NCI-H128 (cell line): ENCODE results near the gene HAUS3.
"Not testable (repeated sequence)": the region's sequence is repeated elsewhere in the genome, so short reads cannot be mapped to it uniquely, and the experiment has no call there.

Experiments
- DNase-seq: peaks from one replicate; lab custom pipeline; 2025; ENCODE audit not compliant: unreplicated experiment; lab: John Stamatoyannopoulos, UW

Gene HAUS3

DNA sequence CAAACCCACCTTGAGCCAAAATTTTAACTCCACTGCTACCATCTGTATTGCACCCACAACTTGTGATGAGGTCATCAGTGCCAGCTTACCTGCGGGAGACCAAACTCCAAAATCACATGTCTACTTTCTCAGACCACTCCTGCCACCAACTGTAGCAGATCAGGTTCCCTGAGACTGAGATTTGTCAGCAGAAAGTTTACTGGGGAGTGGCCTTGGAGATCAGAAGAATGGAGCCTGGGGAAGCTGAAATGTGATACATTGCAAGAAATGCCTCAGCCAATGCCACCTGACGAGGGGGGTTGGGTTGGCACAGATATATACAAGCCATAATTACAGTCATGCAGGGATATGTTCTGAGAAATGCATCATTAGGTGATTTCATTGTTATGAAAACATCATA, 19.1 kb downstream of the HAUS3 start:
- DNase-seq, result no peak

DNA sequence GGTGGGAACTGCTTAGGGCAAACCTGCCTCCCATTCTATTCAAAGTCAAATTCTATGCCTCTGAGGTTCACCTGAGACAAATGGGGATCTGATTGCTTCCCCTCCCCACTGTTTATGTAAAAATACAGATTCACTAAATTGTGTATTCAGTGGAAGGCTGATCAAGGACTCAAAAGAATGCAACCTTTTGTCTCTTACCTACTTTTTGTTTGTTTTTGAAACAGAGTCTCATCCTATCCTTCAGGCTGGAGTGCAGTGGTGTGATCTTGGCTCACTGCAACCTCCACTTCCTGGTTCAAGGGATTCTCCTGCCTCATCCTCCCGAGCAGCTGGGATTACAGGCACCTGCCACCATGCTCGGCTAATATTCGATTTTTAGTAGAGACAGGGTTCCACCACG, 20.5 kb downstream of the HAUS3 start:
- DNase-seq, result not testable (repeated sequence)

DNA sequence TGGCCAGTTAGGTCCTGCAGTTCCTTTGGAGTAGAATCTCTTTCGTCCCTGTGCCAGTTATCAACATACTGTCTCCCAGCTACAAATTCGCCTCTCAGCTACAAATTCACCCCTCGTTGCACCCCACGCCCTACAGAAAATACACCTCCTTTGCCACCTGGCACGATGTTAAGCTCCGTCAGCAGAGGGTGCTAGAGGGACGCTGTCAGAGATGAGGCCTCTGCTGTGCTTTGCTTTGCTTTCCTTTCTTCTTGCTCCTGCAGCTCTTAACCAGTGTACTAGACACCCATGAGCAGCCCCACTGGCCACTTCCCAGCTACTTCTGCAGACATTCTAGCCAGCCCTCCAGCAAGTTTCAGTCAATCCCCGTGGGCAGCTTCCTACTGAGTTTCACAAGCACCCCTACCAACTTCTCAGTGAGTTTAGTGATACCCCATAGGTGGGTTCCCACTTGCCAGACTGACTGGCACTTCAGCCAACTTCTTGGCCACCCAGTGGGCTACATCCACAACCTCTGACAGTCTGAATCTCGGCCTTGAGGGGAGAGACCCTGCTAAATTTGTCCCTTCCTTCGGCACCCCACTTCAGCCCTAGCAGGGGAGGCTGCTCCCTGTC, 21.8 kb downstream of the HAUS3 start:
- peak; percentile 48 for DNase-seq

DNA sequence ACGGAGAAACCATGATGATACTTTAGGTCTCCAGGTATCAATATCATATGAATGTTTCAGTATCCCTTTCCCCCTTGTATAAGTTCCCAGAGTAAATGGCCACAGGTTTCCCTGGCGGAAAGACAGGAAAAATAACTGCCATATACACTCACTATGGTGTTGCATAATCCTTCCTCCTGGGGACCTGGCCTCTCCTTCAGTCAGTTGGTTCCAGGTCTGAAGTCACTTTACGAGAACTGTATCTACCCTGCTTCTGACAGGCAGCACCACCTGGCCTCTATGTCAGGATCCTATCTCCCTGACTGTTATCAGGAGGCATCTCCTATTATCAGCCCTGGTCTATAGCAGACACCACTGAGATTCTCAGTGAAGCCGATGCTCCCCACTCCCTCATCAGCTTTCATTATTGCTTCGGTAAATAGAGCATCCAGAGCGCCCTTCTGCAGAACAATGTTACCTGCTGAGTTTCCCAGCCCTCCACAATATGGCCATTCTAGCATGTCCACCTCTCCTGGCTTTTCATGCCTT, 22.6 kb downstream of the HAUS3 start:
- no peak for DNase-seq

DNA sequence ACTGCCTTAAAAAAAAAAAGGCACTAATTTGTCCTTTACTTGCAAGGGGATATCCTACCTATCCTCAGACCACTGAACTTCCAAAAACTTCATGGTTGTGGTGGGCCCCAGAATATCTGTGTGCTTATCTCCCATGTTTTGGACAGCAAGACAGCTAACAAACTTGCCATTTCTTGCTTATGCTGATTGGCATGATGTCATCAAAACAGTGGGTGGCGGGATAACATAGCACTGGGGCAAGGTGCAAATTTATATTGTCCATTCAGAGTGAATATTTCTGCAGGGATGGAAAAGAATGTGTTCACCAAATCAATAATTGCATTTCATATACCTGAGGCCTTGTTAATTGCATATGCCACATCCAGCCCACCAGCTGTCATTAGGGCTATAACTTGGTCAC, 23.5 kb downstream of the HAUS3 start:
- no peak for DNase-seq

DNA sequence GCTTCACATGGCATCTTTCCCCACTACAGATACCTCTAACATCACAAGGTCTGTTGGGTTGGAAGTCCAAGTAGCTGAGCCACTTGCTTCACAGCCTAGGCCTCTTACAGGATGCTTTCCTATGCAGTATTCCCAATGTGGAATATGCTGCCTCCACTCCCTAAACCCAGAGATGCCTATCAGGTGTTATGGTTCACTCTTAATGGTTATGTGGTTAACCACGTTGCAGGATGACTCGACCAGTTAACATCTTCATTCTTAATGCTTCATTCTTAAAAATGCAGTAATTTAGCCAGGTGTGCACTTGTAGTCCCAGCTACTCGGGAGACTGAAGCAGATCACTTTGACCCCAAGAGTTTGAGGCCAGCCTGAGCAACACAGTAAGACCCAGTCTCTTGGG, 24.2 kb downstream of the HAUS3 start:
- no peak for DNase-seq

DNA sequence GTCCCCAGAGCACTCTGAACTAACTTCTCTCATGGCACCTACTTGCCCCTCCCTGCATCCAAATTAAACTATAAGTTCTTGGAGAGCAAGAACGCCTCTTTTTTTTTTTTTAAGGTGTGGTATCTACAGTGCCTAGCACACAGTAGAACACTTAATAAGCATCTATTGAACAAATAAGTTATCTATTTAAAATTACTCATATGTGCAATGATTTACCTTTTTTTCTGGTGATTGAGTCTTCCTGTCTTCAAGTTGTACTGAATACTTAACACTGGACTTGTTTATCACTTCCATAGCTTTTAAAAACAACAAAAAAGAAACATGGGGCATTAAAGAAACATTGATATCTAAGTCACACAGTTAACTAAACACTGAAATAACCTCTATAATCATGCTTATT, 29.1 kb downstream of the HAUS3 start:
- DNase-seq, result no peak

DNA sequence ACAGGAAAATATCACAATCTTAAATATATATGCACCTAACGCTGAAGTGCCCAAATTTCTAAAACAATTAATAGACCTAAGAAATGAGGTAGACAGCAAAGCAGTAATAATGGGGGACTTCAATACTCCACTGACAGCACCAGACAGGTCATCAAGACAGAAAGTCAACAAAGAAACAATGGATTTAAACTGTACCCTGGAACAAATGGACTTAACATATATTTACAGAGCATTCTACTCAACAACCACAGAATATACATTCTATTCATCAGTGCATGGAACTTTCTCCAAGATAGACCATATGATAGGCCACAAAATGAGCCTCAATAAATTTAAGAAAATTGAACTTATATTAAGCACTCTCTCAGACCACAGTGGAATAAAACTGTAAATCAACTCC, 39.1 kb downstream of the HAUS3 start:
- not testable (repeated sequence) for DNase-seq

DNA sequence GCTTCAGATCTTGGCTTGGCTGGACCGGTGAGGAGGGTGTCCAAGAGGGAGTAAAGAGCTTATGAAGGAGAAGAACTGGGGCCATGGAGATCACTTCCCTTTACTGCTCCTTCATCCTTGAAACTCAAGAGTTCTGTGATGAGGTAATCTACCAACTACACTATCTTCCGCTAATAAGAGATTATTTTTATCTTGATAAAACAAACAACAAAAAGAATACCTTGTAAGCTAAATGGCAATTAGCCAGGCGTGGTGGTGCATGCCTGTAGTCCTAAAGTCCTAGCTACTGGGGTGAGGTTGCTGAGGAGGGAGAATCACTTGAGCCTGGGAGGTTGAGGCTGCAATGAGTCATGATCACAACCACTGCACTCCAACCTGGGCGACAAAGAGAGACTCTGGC, 47.4 kb downstream of the HAUS3 start:
- DNase-seq, result no peak

DNA sequence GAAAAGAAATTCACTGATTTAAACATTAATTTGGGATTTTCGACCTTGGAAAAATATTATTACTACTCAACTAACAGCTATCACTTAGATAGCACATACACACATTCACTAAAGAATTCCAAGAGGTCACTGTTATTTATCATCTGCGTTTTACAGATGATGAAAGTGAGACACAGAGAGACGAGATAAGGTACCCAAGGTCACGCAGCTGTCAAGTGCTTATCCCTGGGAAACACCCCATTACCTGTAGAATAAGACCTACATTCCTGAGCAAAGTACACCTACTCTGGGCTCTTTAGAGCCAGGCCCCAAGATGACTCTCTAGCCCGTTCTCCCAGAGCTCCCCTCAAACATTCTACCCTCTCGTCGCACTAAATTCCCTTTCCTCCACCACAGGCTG, 48.6 kb downstream of the HAUS3 start:
- no peak for DNase-seq

DNA sequence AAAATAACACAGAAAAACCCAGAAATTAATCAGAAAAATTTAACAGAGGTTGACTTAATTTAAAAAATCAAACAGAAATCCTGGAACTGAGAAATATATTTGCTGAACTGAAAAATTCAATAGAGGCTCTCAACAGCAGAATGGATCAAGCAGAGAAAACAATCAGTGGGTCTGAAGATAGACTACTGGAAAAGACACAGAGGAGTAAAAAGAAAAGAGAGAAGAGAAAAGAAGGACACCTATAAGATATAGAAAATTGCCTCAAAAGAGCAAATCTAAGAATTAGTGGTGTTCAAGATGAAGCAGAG, 55.1 kb downstream of the HAUS3 start:
- DNase-seq, result no peak

DNA sequence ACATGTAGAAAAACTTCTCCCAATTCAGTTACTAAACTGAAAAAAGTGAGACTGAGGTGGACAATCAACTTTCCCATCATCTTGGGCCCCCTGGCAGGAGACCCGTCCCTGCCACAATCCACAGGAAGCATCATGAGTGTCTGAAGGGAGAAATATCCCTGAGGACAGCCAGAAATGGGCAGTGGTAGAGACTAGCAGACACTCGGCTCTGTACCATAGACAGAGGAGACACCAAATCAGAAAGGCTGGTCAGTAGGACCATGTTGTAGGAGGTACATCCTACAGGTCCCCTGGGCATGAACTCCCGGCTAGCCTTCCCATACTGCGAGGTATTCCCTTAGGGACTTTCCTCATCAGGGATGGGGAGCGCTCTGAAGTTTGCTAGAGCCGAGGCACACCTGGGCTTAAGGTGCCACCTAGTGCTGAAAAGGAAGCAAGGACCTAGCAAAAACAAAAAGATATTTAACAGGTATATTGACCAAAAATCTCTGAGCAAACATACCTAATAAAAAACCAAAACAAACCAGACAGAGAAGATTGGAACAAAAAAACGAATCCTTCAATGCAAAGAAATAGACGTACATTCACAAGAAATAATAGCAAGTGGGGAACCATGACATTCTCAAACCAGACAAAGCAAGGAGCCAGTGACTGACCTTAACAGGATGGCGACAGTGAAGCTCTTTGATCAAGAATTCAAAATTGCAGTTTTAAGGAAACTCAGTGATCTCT, 55.6 kb downstream of the HAUS3 start:
- no peak for DNase-seq

DNA sequence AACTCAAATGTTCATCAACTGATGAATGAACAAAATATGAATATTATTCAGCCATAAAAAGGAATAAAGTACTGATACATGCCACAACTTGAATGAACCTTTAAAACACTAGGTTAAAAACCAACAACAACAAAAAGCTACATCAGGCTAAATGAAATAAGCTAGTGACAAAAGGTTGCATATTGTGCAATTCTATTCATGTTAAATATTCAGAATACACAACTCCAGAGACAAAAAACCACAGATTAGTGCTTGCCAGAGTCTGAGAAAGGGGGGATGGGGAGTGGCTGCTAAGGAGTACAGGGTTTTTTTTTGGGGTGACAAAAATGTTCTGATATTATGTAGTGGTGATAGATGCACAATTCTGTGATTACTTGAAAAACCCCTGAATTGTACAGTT, 58.5 kb downstream of the HAUS3 start:
- no peak for DNase-seq

DNA sequence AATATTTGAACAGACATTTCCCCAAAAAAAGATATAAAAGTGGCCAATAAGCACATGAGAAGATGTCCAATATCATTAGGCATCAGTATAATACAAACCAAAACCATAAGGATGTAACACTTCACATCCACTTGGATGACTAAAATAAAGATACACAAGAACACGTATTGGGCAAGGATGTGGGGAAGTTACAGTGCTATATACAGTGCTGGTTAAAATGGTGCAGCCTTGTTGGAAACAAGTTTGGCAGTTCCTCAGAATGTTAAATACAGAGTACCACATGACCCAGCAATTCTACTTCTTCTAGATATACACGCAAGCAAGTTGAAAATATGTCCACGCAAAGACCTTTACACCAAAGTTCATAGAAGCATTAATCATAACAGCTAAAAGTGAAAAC, 58.9 kb downstream of the HAUS3 start:
- DNase-seq, result no peak

DNA sequence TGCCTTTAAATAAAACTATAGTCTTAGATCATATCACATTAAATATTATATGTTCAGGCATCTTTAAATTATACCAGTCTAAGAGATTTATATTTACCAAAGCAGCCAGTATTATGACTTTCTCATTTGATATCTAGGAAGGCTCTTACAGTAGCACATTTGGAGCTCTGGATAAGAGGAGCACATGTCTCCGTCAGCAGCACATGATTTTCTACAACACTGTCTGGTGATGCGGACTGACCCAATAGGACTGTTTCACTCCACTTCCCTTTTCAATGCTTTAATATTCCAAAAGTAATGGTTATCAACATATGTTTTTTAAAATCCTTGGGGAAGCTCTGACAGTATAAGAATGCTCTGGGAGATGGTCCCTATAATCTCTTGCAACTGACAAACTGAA, 61.5 kb downstream of the HAUS3 start:
- DNase-seq, result no peak

DNA sequence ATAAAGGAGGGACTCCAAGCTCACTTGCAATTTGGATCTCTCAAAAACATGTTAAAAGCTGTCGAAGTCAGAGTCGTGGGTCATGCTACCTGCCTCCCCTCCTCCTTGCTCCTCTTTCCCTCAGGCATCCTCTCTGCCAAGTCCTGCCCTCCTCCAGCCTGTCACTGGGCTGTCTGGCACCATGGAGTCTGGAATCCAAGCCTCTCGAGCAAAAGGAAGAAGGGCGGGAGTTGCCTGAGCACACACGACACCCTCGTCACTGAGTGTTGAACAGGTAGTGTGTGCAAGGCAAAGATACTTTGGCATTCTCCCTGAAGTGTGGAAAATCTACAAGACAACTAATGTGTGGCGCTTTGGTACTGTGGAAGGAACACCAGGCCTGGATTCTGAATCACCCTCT, 62.2 kb downstream of the HAUS3 start:
- no peak for DNase-seq

DNA sequence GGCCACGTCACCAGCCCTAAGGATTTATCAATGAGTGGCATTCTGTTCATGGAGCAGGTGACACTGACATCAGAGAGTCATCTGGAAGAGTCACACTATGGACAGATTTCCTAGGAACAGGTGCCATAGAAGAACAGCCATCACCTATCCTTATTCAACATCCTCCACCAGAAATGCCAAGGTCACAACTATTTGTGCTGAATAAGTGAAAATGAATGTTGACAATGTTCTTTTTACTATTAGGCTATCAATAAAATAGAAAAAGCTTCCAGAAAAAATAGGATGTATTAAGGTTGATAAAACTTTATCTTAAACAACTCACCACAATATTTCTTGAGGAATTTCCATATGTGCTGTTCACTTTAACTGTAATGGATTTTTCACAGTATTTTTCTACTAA, 62.9 kb downstream of the HAUS3 start:
- no peak for DNase-seq
